Hindlimb muscle (tissue), 1 donor: ENCODE measurements around the gene LCN2. TPM values are rescaled to one million over a fixed set of nuclear protein-coding genes. Genes with fewer than 3 reads are reported as not detected.

Experiments used
- polyA plus RNA-seq: library from polyadenylated mRNA; unstranded; fragments of 120-200 nt; gene quantifications from one replicate; pipeline ENCODE4 v1.2.1, GENCODE V29; 2013; ENCODE audit not compliant: insufficient read length

LCN2 gene
- polyA plus RNA-seq, 1 donor, result 1.1 TPM

Other genes starting within 250 kb of the LCN2 start
- gene ST6GALNAC6, start 249.8 kb upstream of the LCN2 start, polyA plus RNA-seq, result 70.5 TPM
- gene ST6GALNAC4, start 232.4 kb upstream of the LCN2 start, polyA plus RNA-seq, result 46.7 TPM
- gene PIP5KL1, start 218.7 kb upstream of the LCN2 start, polyA plus RNA-seq, result 3.3 TPM
- 21.8 TPM for gene DPM2, start 211.6 kb upstream of the LCN2 start, polyA plus RNA-seq
- gene EEIG1, start 168.5 kb upstream of the LCN2 start, polyA plus RNA-seq, result 17.8 TPM
- 7.0 TPM for gene NAIF1, start 82.1 kb upstream of the LCN2 start, polyA plus RNA-seq
- gene SLC25A25, start 81.2 kb upstream of the LCN2 start, polyA plus RNA-seq, result 14.9 TPM
- 38.8 TPM for gene PTGES2, start 21.7 kb upstream of the LCN2 start, polyA plus RNA-seq
- gene BBLN, start 10.8 kb downstream of the LCN2 start, polyA plus RNA-seq, result 34.3 TPM
- 120 TPM for gene CIZ1, start 42.1 kb downstream of the LCN2 start, polyA plus RNA-seq
- gene DNM1, start 53.9 kb downstream of the LCN2 start, polyA plus RNA-seq, result 51.3 TPM
- 89.4 TPM for gene GOLGA2, start 126.6 kb downstream of the LCN2 start, polyA plus RNA-seq
- 21.8 TPM for gene SWI5, start 126.8 kb downstream of the LCN2 start, polyA plus RNA-seq
- gene TRUB2, start 173.0 kb downstream of the LCN2 start, polyA plus RNA-seq, result 23.5 TPM
- gene COQ4, start 173.4 kb downstream of the LCN2 start, polyA plus RNA-seq, result 34.8 TPM
- 14.6 TPM for gene SLC27A4, start 191.1 kb downstream of the LCN2 start, polyA plus RNA-seq
- gene URM1, start 221.9 kb downstream of the LCN2 start, polyA plus RNA-seq, result 70.0 TPM